Skeletal muscle tissue (tissue), 4 donors: Measurements from ENCODE around the gene OSGIN1. TPM values are rescaled to one million over a fixed set of nuclear protein-coding genes. Genes with fewer than 3 reads are reported as not detected.

Experiments used
- H3K27ac ChIP-seq: one replicate; pipeline ENCODE4 v1.7.0; 2013; ENCODE audit warnings: mild to moderate bottlenecking, low read depth, low read length, inconsistent platforms
- H3K27me3 ChIP-seq, 3 donors: one replicate each; pipeline ENCODE4 v1.7.0; 2013; ENCODE audit warnings: low read length in 3 of 3; ENCODE audit not compliant: control insufficient read depth in 3 of 3, insufficient read depth in 3 of 3
- H3K36me3 ChIP-seq, 3 donors: one replicate each; pipeline ENCODE4 v1.7.0; 2013; ENCODE audit warnings: low read length in 3 of 3; ENCODE audit not compliant: control insufficient read depth in 3 of 3, insufficient read depth in 3 of 3
- H3K4me1 ChIP-seq, 3 donors: one replicate each; pipeline ENCODE4 v1.7.0; 2013; ENCODE audit warnings: low read length in 3 of 3, mild to moderate bottlenecking in 3 of 3; ENCODE audit not compliant: control insufficient read depth in 3 of 3, insufficient read depth in 3 of 3
- H3K4me3 ChIP-seq, 3 donors: one replicate each; pipeline ENCODE4 v1.7.0; 2013; ENCODE audit warnings: low read length in 3 of 3
- H3K9ac ChIP-seq, 3 donors: one replicate each; pipeline ENCODE4 v1.7.0; 2013; ENCODE audit warnings: low read length in 3 of 3, mild to moderate bottlenecking in 3 of 3, moderate library complexity in 2 of 3, low read depth in 1 of 3
- H3K9me3 ChIP-seq, 3 donors: one replicate each; pipeline ENCODE4 v1.7.0; 2013; ENCODE audit warnings: low read length in 3 of 3; ENCODE audit not compliant: control insufficient read depth in 3 of 3
- total RNA-seq: library from RNA; depleted of rRNA; stranded (reverse); fragments of >200 nt; gene quantifications from one replicate; pipeline ENCODE4 v1.2.3, GENCODE V29; 2014
- donor health status: Osteomylitis.

The OSGIN1 gene
- total RNA-seq, 1 donor from 2014 or later = 0.52 TPM

- Histone ChIP-seq H3K9ac (peak overlapping the region in 1 of 3 donors; percentile 16), H3K27me3 (no peaks in the 10 kb centered on the region), H3K36me3 (peaks cover 6 to 8% (median 7%) of the 10 kb centered on the region in 3 donors), H3K9me3 (no peaks in the 10 kb centered on the region), H3K27ac (no peak overlapping the region), H3K4me3 (peak overlapping the region in 2 of 3 donors; percentile 13 to 14), H3K4me1 (peaks cover 9 to 11% (median 10%) of the 10 kb centered on the region in 3 donors)
These were observed 26.9 kb upstream of the OSGIN1 start for GRCh38 chr16:83925957-83926725.

GRCh38 chr16:83926726-83927397, 26.2 kb upstream of the OSGIN1 start:
- Histone ChIP-seq H3K4me1 (peaks cover 9 to 11% (median 10%) of the 10 kb centered on the region in 3 donors), H3K9me3 (no peaks in the 10 kb centered on the region), H3K4me3 (peak overlapping the region in 2 of 3 donors; percentile 13 to 14), H3K27ac (no peak overlapping the region), H3K27me3 (no peaks in the 10 kb centered on the region), H3K9ac (peak overlapping the region in 1 of 3 donors; percentile 16), H3K36me3 (peaks cover 1 to 5% (median 2%) of the 10 kb centered on the region in 3 donors)

- Histone ChIP-seq H3K27me3 (peaks cover 0 to 5% (median 0%) of the 10 kb centered on the region in 3 donors), H3K9me3 (no peaks in the 10 kb centered on the region), H3K9ac (no peak overlapping the region), H3K36me3 (peaks cover 0 to 5% (median 0%) of the 10 kb centered on the region in 3 donors), H3K27ac (no peak overlapping the region), H3K4me3 (no peak overlapping the region), H3K4me1 (peaks cover 9 to 11% (median 10%) of the 10 kb centered on the region in 3 donors)
These were observed 24.5 kb upstream of the OSGIN1 start for GRCh38 chr16:83928341-83929055.

GRCh38 chr16:83929811-83930555, 23.1 kb upstream of the OSGIN1 start:
- Histone ChIP-seq H3K9ac (no peak overlapping the region), H3K27ac (no peak overlapping the region), H3K27me3 (peaks cover 0 to 16% (median 0%) of the 10 kb centered on the region in 3 donors), H3K9me3 (no peaks in the 10 kb centered on the region), H3K4me1 (peaks cover 11 to 18% (median 12%) of the 10 kb centered on the region in 3 donors), H3K4me3 (no peak overlapping the region), H3K36me3 (peaks cover 0 to 3% (median 0%) of the 10 kb centered on the region in 3 donors)

- H3K9me3 ChIP-seq = no peaks in the 10 kb centered on the region
- H3K36me3 ChIP-seq = peaks cover 0 to 3% (median 0%) of the 10 kb centered on the region in 3 donors
- H3K9ac ChIP-seq = no peak overlapping the region
- peaks cover 0 to 17% (median 0%) of the 10 kb centered on the region in 3 donors for H3K27me3 ChIP-seq
- peaks cover 11 to 22% (median 12%) of the 10 kb centered on the region in 3 donors for H3K4me1 ChIP-seq
- no peak overlapping the region for H3K4me3 ChIP-seq
- H3K27ac ChIP-seq = no peak overlapping the region
These were observed 22.1 kb upstream of the OSGIN1 start for GRCh38 chr16:83930730-83931500.

DNA sequence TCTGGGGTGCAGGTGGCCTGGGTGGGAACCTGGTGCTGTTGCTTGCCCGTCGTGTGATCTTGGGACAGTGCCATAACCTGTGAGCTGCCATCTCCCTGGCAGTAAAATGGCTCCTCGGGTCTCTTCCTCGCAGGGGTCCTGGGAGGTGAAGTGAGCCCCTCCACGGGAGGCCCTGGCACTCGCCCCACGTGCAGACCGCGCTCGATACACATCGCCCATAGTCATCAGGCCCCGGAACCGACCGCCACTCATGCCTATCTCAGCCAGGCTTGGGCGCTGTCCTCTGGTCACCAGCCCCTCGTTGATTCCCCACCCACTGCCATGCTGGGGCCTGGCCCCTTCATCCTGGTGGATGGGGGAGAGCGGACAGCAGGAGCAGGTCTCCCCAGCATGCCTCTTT, 21.5 kb upstream of the OSGIN1 start:
- H3K36me3 ChIP-seq = peaks cover 0 to 3% (median 0%) of the 10 kb centered on the region in 3 donors
- peaks cover 0 to 21% (median 2%) of the 10 kb centered on the region in 3 donors for H3K27me3 ChIP-seq
- no peak overlapping the region for H3K27ac ChIP-seq
- H3K4me3 ChIP-seq = no peak overlapping the region
- no peaks in the 10 kb centered on the region for H3K9me3 ChIP-seq
- no peak overlapping the region for H3K9ac ChIP-seq
- H3K4me1 ChIP-seq = peaks cover 7 to 16% (median 7%) of the 10 kb centered on the region in 3 donors

GRCh38 chr16:83932304-83932703, 20.7 kb upstream of the OSGIN1 start:
- Histone ChIP-seq H3K4me1 (peaks cover 2 to 12% (median 2%) of the 10 kb centered on the region in 3 donors), H3K9me3 (no peaks in the 10 kb centered on the region), H3K27ac (no peak overlapping the region), H3K4me3 (no peak overlapping the region), H3K9ac (no peak overlapping the region), H3K27me3 (peaks cover 0 to 25% (median 7%) of the 10 kb centered on the region in 3 donors), H3K36me3 (peaks cover 0 to 3% (median 0%) of the 10 kb centered on the region in 3 donors)

DNA sequence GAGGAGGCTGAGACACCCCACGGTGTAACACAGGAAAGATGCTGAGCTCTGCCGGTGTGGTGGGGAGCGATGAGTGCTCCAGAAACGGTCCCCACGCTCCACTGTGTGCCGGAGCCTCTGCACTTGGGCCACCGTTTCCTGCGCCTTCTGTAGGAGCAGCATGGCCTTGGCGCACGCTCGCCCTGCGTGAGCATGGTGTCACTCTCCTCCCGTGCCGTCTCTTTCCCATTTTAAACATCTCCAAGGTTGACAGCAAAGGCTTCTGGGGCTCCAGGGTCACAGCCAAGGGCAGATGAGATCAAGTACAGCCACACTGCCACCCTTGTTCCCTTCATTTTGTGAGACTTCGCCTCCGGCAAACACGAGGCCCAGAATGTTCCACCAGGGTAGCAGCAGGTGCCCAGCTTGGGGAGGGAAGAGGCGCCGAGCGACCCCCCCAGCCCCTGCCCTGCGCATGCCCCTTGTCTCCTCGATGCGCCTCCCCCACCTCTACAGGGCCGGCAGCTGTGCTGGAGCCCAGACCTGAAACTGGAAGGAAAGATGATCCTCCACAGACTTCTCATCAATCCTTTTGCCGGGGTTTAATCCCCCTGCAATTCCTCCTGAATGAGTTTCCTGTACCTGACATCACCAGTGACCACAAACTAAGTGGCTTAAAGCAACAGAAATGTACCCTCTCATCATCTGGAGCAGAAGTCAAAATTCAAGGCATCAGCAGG, 19.9 kb upstream of the OSGIN1 start:
- H3K9me3 ChIP-seq = no peaks in the 10 kb centered on the region
- H3K36me3 ChIP-seq = peaks cover 0 to 3% (median 0%) of the 10 kb centered on the region in 3 donors
- no peak overlapping the region for H3K9ac ChIP-seq
- peaks cover 2 to 12% (median 2%) of the 10 kb centered on the region in 3 donors for H3K4me1 ChIP-seq
- peaks cover 0 to 25% (median 8%) of the 10 kb centered on the region in 3 donors for H3K27me3 ChIP-seq
- H3K27ac ChIP-seq = no peak overlapping the region
- no peak overlapping the region for H3K4me3 ChIP-seq
